Esophagus squamous epithelium (tissue), 5 donors: Measurements from ENCODE around the gene PTGS1. TPM values are rescaled to one million over a fixed set of nuclear protein-coding genes. Genes with fewer than 3 reads are reported as not detected.
A peak's percentile ranks its signal among the peaks of the same experiment; 100 is the strongest.
"Not testable (repeated sequence)": the region's sequence is repeated elsewhere in the genome, so short reads cannot be mapped to it uniquely, and the experiment has no call there.

Experiments used
- DNase-seq: peaks from one replicate; lab custom pipeline; 2025; lab: John Stamatoyannopoulos, UW
- H3K27ac ChIP-seq, 4 donors: fragments of 200-600 bp; sonication (generic); one replicate each; pipeline ENCODE4 v1.5.1; 2016 to 2019; ENCODE audit warnings: mild to moderate bottlenecking in 1 of 4
- H3K27me3 ChIP-seq, 4 donors: fragments of 200-600 bp; sonication (generic); 1 replicate in 3 of 4; 2 replicates in 1 of 4; pipeline versions ENCODE4 v1.5.1 to v1.6.0; 2017 to 2021; ENCODE audit warnings: antibody characterized with exemption in 1 of 4
- H3K36me3 ChIP-seq, 3 donors: fragments of 200-600 bp; sonication (generic); one replicate each; pipeline ENCODE4 v1.5.1; 2016 to 2019
- H3K4me1 ChIP-seq, 3 donors: fragments of 200-600 bp; sonication (generic); one replicate each; pipeline ENCODE4 v1.5.1; 2017 to 2019
- H3K4me3 ChIP-seq, 4 donors: fragments of 200-600 bp; sonication (generic); 1 replicate in 3 of 4; 2 replicates in 1 of 4; pipeline ENCODE4 v1.5.1; 2016 to 2019; ENCODE audit warnings: mild to moderate bottlenecking in 2 of 4, moderate library complexity in 1 of 4
- H3K9me3 ChIP-seq, 3 donors: fragments of 200-600 bp; sonication (generic); one replicate each; pipeline ENCODE4 v1.5.1; 2016 to 2019
- CTCF ChIP-seq, 6 experiments: fragments of 450-650 bp in 4 of 6; fragments of 200-600 bp in 2 of 6; sonication (generic) in 2 of 6; IDR thresholded peaks; one replicate each; pipeline ENCODE4 v1.5.1; 2016 to 2019; ENCODE audit warnings: antibody characterized with exemption in 6 of 6, mild to moderate bottlenecking in 4 of 6, moderate library complexity in 4 of 6
- POLR2A ChIP-seq, 4 donors: fragments of 450-650 bp; IDR thresholded peaks; one replicate each; pipeline ENCODE4 v1.6.1; 2017; ENCODE audit warnings: antibody characterized with exemption in 4 of 4, mild to moderate bottlenecking in 4 of 4, moderate library complexity in 3 of 4
- WGBS, 2 donors: methylation state at CpG; one replicate each; pipeline ENCODE4 v1.1.5; 2018; 5-methylcytosine and 5-hydroxymethylcytosine counted together
- intact Hi-C: fragments of 100-400 bp; cut with DNase I; formaldehyde crosslinking; loops from one replicate; pipeline ENCODE4 v1.15.0; 2022
- total RNA-seq, 4 donors: library from RNA; depleted of rRNA; stranded (reverse); fragments of >200 nt; gene quantifications; one replicate each; pipeline ENCODE4 v1.1.0, GENCODE V29; 2016
- donor health status: DM: yes; HTN: yes; CAD: no.

Gene PTGS1
- total RNA-seq, 4 donors from 2014 or later, result 15.6 to 36.1 (median 30.3) TPM

- H3K4me3 ChIP-seq, result peak overlapping the region in 2 of 4 donors; percentile 15 to 50
- no peaks in the 10 kb centered on the region for H3K27me3 ChIP-seq
Observed at GRCh38 chr9:122406070-122406890, 35.5 kb downstream of the PTGS1 start.

GRCh38 chr9:122414108-122414507 is 43.3 kb downstream of the PTGS1 start:
- intact Hi-C loops, H3K36me3 ChIP-seq, H3K4me3 ChIP-seq, DNase-seq, H3K27me3 ChIP-seq, H3K9me3 ChIP-seq: not testable (repeated sequence)
- H3K27ac ChIP-seq, result peak overlapping the region in 1 of 4 donors; percentile 33
- 50 to 69% methylated on average over 2 to 6 of the region's 7 CpGs for WGBS, 2 donors
- H3K4me1 ChIP-seq, result peaks cover 0 to 10% (median 0%) of the 10 kb centered on the region in 3 donors

More at GRCh38 chr9:122406070-122406890, 35.5 kb downstream of the PTGS1 start:
- Histone ChIP-seq H3K9me3 (no peaks in the 10 kb centered on the region), H3K36me3 (no peaks in the 10 kb centered on the region), H3K27ac (peak overlapping the region in 1 of 4 donors; percentile 62), H3K4me1 (peaks cover 0 to 5% (median 4%) of the 10 kb centered on the region in 3 donors)
- TF ChIP-seq CTCF (IDR thresholded peaks at IDR 0.05) (no peak), POLR2A (IDR thresholded peaks at IDR 0.05) (no peak)
- no peak for DNase-seq
- intact Hi-C loops, result no loop called here
- WGBS, 2 donors, result 81 to 86% methylated on average over 9 to 10 of the region's 61 CpGs

GRCh38 chr9:122418016-122418415 is 47.2 kb downstream of the PTGS1 start:
- Histone ChIP-seq H3K27me3 (no peaks in the 10 kb centered on the region), H3K4me3 (no peak overlapping the region), H3K9me3 (peaks cover 0 to 4% (median 0%) of the 10 kb centered on the region in 3 donors), H3K4me1 (peaks cover 0 to 10% (median 0%) of the 10 kb centered on the region in 3 donors), H3K27ac (no peak overlapping the region), H3K36me3 (no peaks in the 10 kb centered on the region)
- no peak for DNase-seq
- intact Hi-C loops, result no loop called here
- TF ChIP-seq CTCF (IDR thresholded peaks at IDR 0.05), result no peak
- no peak for TF ChIP-seq POLR2A (IDR thresholded peaks at IDR 0.05)

- TF ChIP-seq POLR2A (IDR thresholded peaks at IDR 0.05) (no peak), CTCF (IDR thresholded peaks at IDR 0.05) (no peak)
- intact Hi-C loops, result no loop called here
- H3K27ac ChIP-seq, result no peak overlapping the region
- no peaks in the 10 kb centered on the region for H3K4me1 ChIP-seq
- no peaks in the 10 kb centered on the region for H3K27me3 ChIP-seq
- H3K36me3 ChIP-seq, result no peaks in the 10 kb centered on the region
- H3K4me3 ChIP-seq, result no peak overlapping the region
- H3K9me3 ChIP-seq, result peaks cover 0 to 4% (median 0%) of the 10 kb centered on the region in 3 donors
- DNase-seq, result no peak
- WGBS, 2 donors, result 78 to 84% methylated on average over 3 of the region's 3 CpGs
Observed at GRCh38 chr9:122420315-122420714, 49.5 kb downstream of the PTGS1 start.

- intact Hi-C loops, result no loop called here
Observed at GRCh38 chr9:122425087-122425486, 54.3 kb downstream of the PTGS1 start.

More at GRCh38 chr9:122425087-122425486, 54.3 kb downstream of the PTGS1 start:
- Histone ChIP-seq H3K9me3 (peaks cover 0 to 4% (median 0%) of the 10 kb centered on the region in 3 donors), H3K36me3 (no peaks in the 10 kb centered on the region), H3K4me1 (no peaks in the 10 kb centered on the region), H3K27ac (no peak overlapping the region), H3K27me3 (no peaks in the 10 kb centered on the region), H3K4me3 (no peak overlapping the region)
- TF ChIP-seq POLR2A (IDR thresholded peaks at IDR 0.05) (no peak), CTCF (IDR thresholded peaks at IDR 0.05) (no peak)
- WGBS, 2 donors, result 28 to 38% methylated on average over 2 of the region's 2 CpGs
- DNase-seq, result no peak
